Measurements from ENCODE around the gene CYP2J2.
"Not testable (repeated sequence)": the region's sequence is repeated elsewhere in the genome, so short reads cannot be mapped to it uniquely, and the experiment has no call there.

CYP2J2 gene

DNA sequence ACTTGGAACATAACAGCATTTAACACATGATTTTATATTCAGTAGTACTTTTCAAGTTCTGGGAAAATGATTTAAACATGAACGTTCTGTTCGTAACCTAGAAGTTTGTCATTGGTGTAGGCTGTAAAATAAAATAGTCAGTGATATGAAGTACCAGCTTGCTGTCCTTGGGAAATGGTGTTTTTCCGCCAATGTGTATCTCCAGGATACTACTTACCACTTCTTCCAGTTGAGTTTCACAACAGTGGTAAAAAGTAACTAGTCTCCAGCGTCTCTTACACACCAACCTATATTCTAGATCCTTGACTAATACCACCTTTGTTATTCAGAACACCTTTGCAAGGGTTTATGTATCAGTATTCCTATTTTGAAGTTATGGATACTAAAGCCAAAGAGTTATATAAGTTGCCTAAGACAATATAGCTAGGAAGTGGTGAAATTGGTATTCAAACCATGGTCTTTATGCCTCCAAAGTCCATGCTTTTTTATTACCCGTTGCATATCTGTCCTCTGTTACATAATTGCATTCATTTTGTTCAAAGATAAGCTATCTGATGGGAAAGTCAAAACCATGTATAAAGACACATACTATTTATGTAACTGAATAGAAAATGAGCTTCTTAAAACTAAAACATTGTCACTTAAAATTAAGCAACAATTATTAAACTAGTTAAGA lies 68.8 kb downstream of the CYP2J2 start:
- DNase-seq (ENCODE audit: extremely low read depth, low read depth): no peak
- no peak for TF ChIP-seq CTCF (IDR thresholded peaks at IDR 0.05; ENCODE audit: low read depth, low read length)

DNA sequence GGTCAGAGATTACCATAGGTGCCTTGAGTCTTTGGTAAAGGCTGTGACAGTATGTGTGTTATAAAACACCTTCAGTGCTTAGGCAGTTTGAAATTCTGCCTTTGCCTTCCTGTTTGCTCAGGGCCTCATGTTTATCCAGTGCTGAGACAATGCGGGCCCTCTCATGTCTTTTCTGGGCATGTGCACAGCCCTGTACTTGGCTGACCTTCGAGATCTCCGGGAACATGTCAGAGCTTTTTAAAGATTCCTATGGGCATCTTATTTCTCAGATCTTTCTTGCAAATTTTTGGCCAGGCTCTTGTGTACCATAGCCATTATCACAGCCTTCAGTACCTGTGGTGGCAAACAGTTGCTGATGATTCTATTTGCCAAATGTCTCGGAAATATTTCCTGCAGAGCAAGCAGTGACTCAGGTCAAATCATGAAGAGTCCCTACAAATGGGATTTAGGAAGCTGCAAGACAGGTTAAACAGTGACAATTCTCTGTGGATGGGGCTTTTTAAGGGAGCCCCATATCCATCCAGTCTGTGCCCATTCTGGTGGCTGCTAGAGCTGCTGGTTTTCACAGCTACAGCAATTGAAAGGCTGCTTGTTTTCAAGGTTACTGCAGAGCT lies 69.7 kb downstream of the CYP2J2 start:
- no peak for DNase-seq (ENCODE audit: extremely low read depth, low read depth)
- TF ChIP-seq CTCF (IDR thresholded peaks at IDR 0.05; ENCODE audit: low read depth, low read length): no peak

- DNase-seq (ENCODE audit: extremely low read depth, low read depth): not testable (repeated sequence)
These were observed 71.3 kb downstream of the CYP2J2 start for GRCh38 chr1:59855297-59855696.

DNA sequence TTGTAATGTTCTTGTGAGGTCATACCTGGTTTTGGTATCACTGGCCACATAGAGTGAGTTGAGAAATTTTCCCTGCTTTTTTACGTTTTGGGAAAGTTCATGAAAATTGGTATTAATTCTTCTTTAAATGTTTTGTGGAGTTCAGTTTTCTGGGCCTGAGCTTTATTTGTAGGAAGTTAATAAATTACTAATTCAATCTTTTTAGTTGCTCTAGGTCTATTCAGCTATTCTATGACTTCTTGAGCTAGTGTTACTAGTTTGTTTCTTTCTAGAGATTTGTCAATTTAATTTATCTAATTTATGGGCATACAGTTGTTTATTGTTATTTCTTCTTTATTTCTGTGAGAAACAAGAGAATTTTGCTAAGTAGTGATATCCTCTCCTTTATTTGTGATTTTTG lies 74.5 kb downstream of the CYP2J2 start:
- no peak for DNase-seq (ENCODE audit: extremely low read depth, low read depth)
- TF ChIP-seq CTCF (IDR thresholded peaks at IDR 0.05; ENCODE audit: low read depth, low read length): no peak

- no peak for TF ChIP-seq CTCF (IDR thresholded peaks at IDR 0.05; ENCODE audit: low read depth, low read length)
- DNase-seq (ENCODE audit: extremely low read depth, low read depth): no peak
These were observed 79.7 kb downstream of the CYP2J2 start for GRCh38 chr1:59846895-59847282.

- no peak for TF ChIP-seq CTCF (IDR thresholded peaks at IDR 0.05; ENCODE audit: low read depth, low read length)
These were observed 80.2 kb downstream of the CYP2J2 start for GRCh38 chr1:59846209-59846894.

DNA sequence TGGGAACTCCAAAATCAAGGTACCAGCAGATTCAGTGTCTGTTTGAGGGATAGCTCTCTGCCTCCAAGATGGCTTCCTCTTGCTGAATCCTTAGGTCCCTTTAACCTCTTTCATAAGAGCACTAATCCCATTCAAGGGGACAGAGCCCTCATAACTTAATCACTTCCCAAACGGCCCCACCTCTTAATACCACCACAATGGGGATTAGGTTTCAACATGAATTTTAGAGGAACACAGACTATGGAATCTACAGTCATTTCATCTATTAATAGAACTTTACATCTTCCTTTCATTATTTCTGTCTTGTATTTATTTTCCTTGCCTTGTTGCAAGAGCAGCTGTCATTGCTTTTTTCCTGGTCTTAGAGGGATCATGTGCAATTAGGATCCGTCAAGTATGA lies 81.5 kb downstream of the CYP2J2 start:
- no peak for TF ChIP-seq CTCF (IDR thresholded peaks at IDR 0.05; ENCODE audit: low read depth, low read length)
- no peak for DNase-seq (ENCODE audit: extremely low read depth, low read depth)

More at GRCh38 chr1:59846209-59846894, 80.2 kb downstream of the CYP2J2 start:
- no peak for DNase-seq (ENCODE audit: extremely low read depth, low read depth)
